ENCODE measurements around the gene CLDN12. TPM values are rescaled to one million over a fixed set of nuclear protein-coding genes. Genes with fewer than 3 reads are reported as not detected.

CLDN12 gene
- total and polyA plus RNA-seq, 2 of the 13 experiments (the other 11 are each of a cell fraction or from before 2014, with no cell fraction given), result 44.1 to 114 TPM

- TF ChIP-seq CERS6 (CRISPR knock-in tag; IDR thresholded peaks at IDR 0.05), result no peak
- TF ChIP-seq RBFOX2 (IDR thresholded peaks at IDR 0.05; ENCODE audit: low read depth, low read length), result peak; percentile 56
- TF ChIP-seq ZNF44 (CRISPR knock-in tag; IDR thresholded peaks at IDR 0.05), result no peak
- TF ChIP-seq ZNF224 (CRISPR knock-in tag; IDR thresholded peaks at IDR 0.05), result peak; percentile 58; the same call in 1 of the 2 replicates
- TF ChIP-seq HDAC2 (CRISPR knock-in tag; IDR thresholded peaks at IDR 0.05), result peak; percentile 73
- TF ChIP-seq SRF (IDR thresholded peaks at IDR 0.05; ENCODE audit: low read depth, low read length), result peak; percentile 31; the same call in 1 of the 2 replicates
- TF ChIP-seq ZNF451 (CRISPR knock-in tag; IDR thresholded peaks at IDR 0.05), result no peak
- no peak for TF ChIP-seq ZBTB1 (CRISPR knock-in tag; IDR thresholded peaks at IDR 0.05; ENCODE audit: borderline replicate concordance)
- TF ChIP-seq ZBTB42 (CRISPR knock-in tag; IDR thresholded peaks at IDR 0.05), result no peak; the same call in 1 of the 2 replicates
- TF ChIP-seq, protein P1, sequence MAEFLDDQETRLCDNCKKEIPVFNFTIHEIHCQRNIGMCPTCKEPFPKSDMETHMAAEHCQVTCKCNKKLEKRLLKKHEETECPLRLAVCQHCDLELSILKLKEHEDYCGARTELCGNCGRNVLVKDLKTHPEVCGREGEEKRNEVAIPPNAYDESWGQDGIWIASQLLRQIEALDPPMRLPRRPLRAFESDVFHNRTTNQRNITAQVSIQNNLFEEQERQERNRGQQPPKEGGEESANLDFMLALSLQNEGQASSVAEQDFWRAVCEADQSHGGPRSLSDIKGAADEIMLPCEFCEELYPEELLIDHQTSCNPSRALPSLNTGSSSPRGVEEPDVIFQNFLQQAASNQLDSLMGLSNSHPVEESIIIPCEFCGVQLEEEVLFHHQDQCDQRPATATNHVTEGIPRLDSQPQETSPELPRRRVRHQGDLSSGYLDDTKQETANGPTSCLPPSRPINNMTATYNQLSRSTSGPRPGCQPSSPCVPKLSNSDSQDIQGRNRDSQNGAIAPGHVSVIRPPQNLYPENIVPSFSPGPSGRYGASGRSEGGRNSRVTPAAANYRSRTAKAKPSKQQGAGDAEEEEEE (CRISPR knock-in tag; IDR thresholded peaks at IDR 0.05; ENCODE audit: borderline replicate concordance), result no peak
- peak; percentile 99 for TF ChIP-seq THAP11 (CRISPR knock-in tag; IDR thresholded peaks at IDR 0.05)
- TF ChIP-seq ZFP62 (CRISPR knock-in tag; IDR thresholded peaks at IDR 0.05), result no peak
- no peak for TF ChIP-seq SCMH1 (CRISPR knock-in tag; IDR thresholded peaks at IDR 0.05; ENCODE audit: borderline replicate concordance)
- TF ChIP-seq ZFP36 (IDR thresholded peaks at IDR 0.05; ENCODE audit: borderline replicate concordance, low read depth, low read length, partially characterized antibody), result no peak
- TF ChIP-seq MIER2 (CRISPR knock-in tag; IDR thresholded peaks at IDR 0.05), result 0 out of 2 replicates have a peak, but pooled peaks have one; percentile 23
- peak; percentile 36 for TF ChIP-seq BCL6 (CRISPR knock-in tag; IDR thresholded peaks at IDR 0.05)
- no peak for TF ChIP-seq ZBTB33 (CRISPR knock-in tag; IDR thresholded peaks at IDR 0.05)
- no peak for TF ChIP-seq ZFYVE20 (CRISPR knock-in tag; IDR thresholded peaks at IDR 0.05; ENCODE audit: borderline replicate concordance, low read depth)
- no peak for TF ChIP-seq CREB1 (IDR thresholded peaks at IDR 0.05)
- TF ChIP-seq CREB1 (CRISPR knock-in tag; IDR thresholded peaks at IDR 0.05), result peak; percentile 90
- TF ChIP-seq, protein P2, sequence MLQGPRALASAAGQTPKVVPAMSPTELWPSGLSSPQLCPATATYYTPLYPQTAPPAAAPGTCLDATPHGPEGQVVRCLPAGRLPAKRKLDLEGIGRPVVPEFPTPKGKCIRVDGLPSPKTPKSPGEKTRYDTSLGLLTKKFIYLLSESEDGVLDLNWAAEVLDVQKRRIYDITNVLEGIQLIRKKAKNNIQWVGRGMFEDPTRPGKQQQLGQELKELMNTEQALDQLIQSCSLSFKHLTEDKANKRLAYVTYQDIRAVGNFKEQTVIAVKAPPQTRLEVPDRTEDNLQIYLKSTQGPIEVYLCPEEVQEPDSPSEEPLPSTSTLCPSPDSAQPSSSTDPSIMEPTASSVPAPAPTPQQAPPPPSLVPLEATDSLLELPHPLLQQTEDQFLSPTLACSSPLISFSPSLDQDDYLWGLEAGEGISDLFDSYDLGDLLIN (CRISPR knock-in tag; IDR thresholded peaks at IDR 0.05; ENCODE audit: borderline replicate concordance), result no peak
- no peak for TF ChIP-seq ZNF10 (CRISPR knock-in tag; IDR thresholded peaks at IDR 0.05; ENCODE audit: borderline replicate concordance, low read depth)
- no peak for TF ChIP-seq FLYWCH1 (CRISPR knock-in tag; IDR thresholded peaks at IDR 0.05)
- TF ChIP-seq GTF2F1 (IDR thresholded peaks at IDR 0.05; ENCODE audit: low read length), result no peak
- TF ChIP-seq MTA3 (CRISPR knock-in tag; IDR thresholded peaks at IDR 0.05), result no peak
These were observed at the start of gene CLDN12 (continued) for GRCh38 chr7:90403174-90404113.

All from HepG2 (cell line).